SK-N-SH treated with all-trans-retinoic acid at 6 μM for 48 hours (cell line): ENCODE measurements around the gene ZMYND8.

Source experiments
- ATAC-seq: fragments of 200-7000 bp; cut with Tn5 transposase; 3 replicates; pipeline ENCODE4 v1.9.1; 2020; ENCODE audit warnings: mild to moderate bottlenecking, moderate library complexity
- ARNTL ChIP-seq: fragments of 450-650 bp; formaldehyde crosslinking; IDR thresholded peaks from 2 replicates; pipeline ENCODE4 v1.5.0; 2020; ENCODE audit warnings: low read depth, mild to moderate bottlenecking, moderate library complexity, borderline replicate concordance
- BACH2 ChIP-seq: fragments of 250-450 bp; sonication (Bioruptor Pico); IDR thresholded peaks from 2 replicates; pipeline ENCODE4 v1.9.0; 2021; ENCODE audit warnings: mild to moderate bottlenecking, borderline replicate concordance
- CREB5 ChIP-seq: fragments of 250-450 bp; sonication (Bioruptor Pico); IDR thresholded peaks from 2 replicates; pipeline ENCODE4 v1.5.1; 2020; ENCODE audit warnings: low read depth, mild to moderate bottlenecking, moderate library complexity
- CSDC2 ChIP-seq: fragments of 250-450 bp; sonication (Bioruptor Pico); IDR thresholded peaks from 2 replicates; pipeline ENCODE4 v1.5.0; 2020; ENCODE audit warnings: mild to moderate bottlenecking, moderate library complexity
- CSRNP3 ChIP-seq: fragments of 250-450 bp; sonication (Bioruptor Pico); IDR thresholded peaks from 2 replicates; pipeline ENCODE4 v1.5.1; 2021; ENCODE audit warnings: mild to moderate bottlenecking, moderate library complexity
- GLIS3 ChIP-seq: fragments of 250-450 bp; sonication (Bioruptor Pico); IDR thresholded peaks from 2 replicates; pipeline ENCODE4 v1.5.0; 2020; ENCODE audit warnings: mild to moderate bottlenecking, moderate library complexity
- ISL1 ChIP-seq: fragments of 250-450 bp; sonication (Bioruptor Pico); IDR thresholded peaks from 2 replicates; pipeline ENCODE4 v2.1.2; 2022; ENCODE audit warnings: mild to moderate bottlenecking, moderate library complexity
- OSR1 ChIP-seq: fragments of 250-450 bp; sonication (Bioruptor Pico); IDR thresholded peaks from 2 replicates; pipeline ENCODE4 v1.8.0; 2022; ENCODE audit warnings: moderate library complexity, mild to moderate bottlenecking, inconsistent platforms
- PATZ1 ChIP-seq: fragments of 250-450 bp; sonication (Bioruptor Pico); IDR thresholded peaks from 2 replicates; pipeline ENCODE4 v1.8.0; 2020; ENCODE audit warnings: mild to moderate bottlenecking, moderate library complexity, borderline replicate concordance
- POU6F1 ChIP-seq: fragments of 250-450 bp; sonication (Bioruptor Pico); IDR thresholded peaks from 2 replicates; pipeline ENCODE4 v1.8.0; 2021; ENCODE audit warnings: low read depth, mild to moderate bottlenecking, moderate library complexity, borderline replicate concordance
- PPARA ChIP-seq: fragments of 250-450 bp; sonication (Bioruptor Pico); IDR thresholded peaks from 2 replicates; pipeline ENCODE4 v1.5.0; 2020; ENCODE audit warnings: mild to moderate bottlenecking, borderline replicate concordance
- RARB ChIP-seq: fragments of 250-450 bp; sonication (Bioruptor Pico); IDR thresholded peaks from 2 replicates; pipeline ENCODE4 v1.8.0; 2021; ENCODE audit warnings: mild to moderate bottlenecking, moderate library complexity
- SNAI2 ChIP-seq: fragments of 250-450 bp; sonication (Bioruptor Pico); IDR thresholded peaks from 2 replicates; pipeline ENCODE4 v1.5.0; 2020; ENCODE audit warnings: mild to moderate bottlenecking, moderate library complexity
- TCF4 ChIP-seq: fragments of 250-450 bp; sonication (Bioruptor Pico); IDR thresholded peaks from 2 replicates; pipeline ENCODE4 v1.8.0; 2021; ENCODE audit warnings: mild to moderate bottlenecking, moderate library complexity, borderline replicate concordance
- TSHZ2 ChIP-seq: fragments of 250-450 bp; sonication (Bioruptor Pico); IDR thresholded peaks from 2 replicates; pipeline ENCODE4 v1.5.0; 2020; ENCODE audit warnings: mild to moderate bottlenecking, moderate library complexity
- ZC3H10 ChIP-seq: fragments of 250-450 bp; sonication (Bioruptor Pico); IDR thresholded peaks from 2 replicates; pipeline ENCODE4 v1.5.1; 2021; ENCODE audit warnings: mild to moderate bottlenecking, moderate library complexity
- ZFP3 ChIP-seq: fragments of 250-450 bp; sonication (Bioruptor Pico); IDR thresholded peaks from 2 replicates; pipeline ENCODE4 v1.5.0; 2020; ENCODE audit warnings: mild to moderate bottlenecking, moderate library complexity
- ZFP30 ChIP-seq: fragments of 450-650 bp; formaldehyde crosslinking; IDR thresholded peaks from 2 replicates; pipeline ENCODE4 v1.5.0; 2022; ENCODE audit warnings: mild to moderate bottlenecking, moderate library complexity
- ZNF565 ChIP-seq: fragments of 450-650 bp; formaldehyde crosslinking; conservative IDR thresholded peaks from 2 replicates; pipeline ENCODE4 v1.5.0; 2020; ENCODE audit warnings: low read depth, mild to moderate bottlenecking, moderate library complexity
- ZNF70 ChIP-seq: fragments of 450-650 bp; formaldehyde crosslinking; IDR thresholded peaks from 2 replicates; pipeline ENCODE4 v1.5.0; 2020; ENCODE audit warnings: mild to moderate bottlenecking, moderate library complexity
- ZNF8 ChIP-seq: fragments of 450-650 bp; formaldehyde crosslinking; IDR thresholded peaks from 2 replicates; pipeline ENCODE4 v1.5.0; 2020; ENCODE audit warnings: mild to moderate bottlenecking, moderate library complexity

Gene ZMYND8

GRCh38 chr20:47165376-47165865 lies 191.1 kb downstream of the ZMYND8 start:
- no peak for TF ChIP-seq ARNTL (CRISPR knock-in tag)
- TF ChIP-seq RARB (CRISPR knock-in tag): no peak
- no peak for TF ChIP-seq CSRNP3 (CRISPR knock-in tag)
- TF ChIP-seq ZNF565 (CRISPR knock-in tag): no peak
- no peak for TF ChIP-seq ZFP30 (CRISPR knock-in tag)
- TF ChIP-seq CREB5 (CRISPR knock-in tag): no peak
- TF ChIP-seq ISL1 (CRISPR knock-in tag): no peak
- no peak for TF ChIP-seq ZNF70 (CRISPR knock-in tag)
- TF ChIP-seq CSDC2 (CRISPR knock-in tag): no peak
- TF ChIP-seq BACH2 (CRISPR knock-in tag): no peak
- TF ChIP-seq PPARA (CRISPR knock-in tag): no peak
- TF ChIP-seq ZNF8 (CRISPR knock-in tag): no peak
- no peak for TF ChIP-seq GLIS3 (CRISPR knock-in tag)
- no peak for TF ChIP-seq TCF4
- TF ChIP-seq TSHZ2 (CRISPR knock-in tag): no peak
- TF ChIP-seq ZFP3 (CRISPR knock-in tag): no peak
- TF ChIP-seq SNAI2 (CRISPR knock-in tag): no peak
- TF ChIP-seq, all 23 proteins: peak for 0
- no peak for ATAC-seq

- no peak for ATAC-seq
- no peak for TF ChIP-seq ARNTL (CRISPR knock-in tag)
- TF ChIP-seq PATZ1: no peak
- no peak for TF ChIP-seq ISL1 (CRISPR knock-in tag)
- TF ChIP-seq ZNF70 (CRISPR knock-in tag): no peak
- TF ChIP-seq SNAI2 (CRISPR knock-in tag): no peak
- no peak for TF ChIP-seq ZC3H10 (CRISPR knock-in tag)
- TF ChIP-seq ZNF565 (CRISPR knock-in tag): no peak
- TF ChIP-seq BACH2 (CRISPR knock-in tag): no peak
- no peak for TF ChIP-seq TCF4
- TF ChIP-seq ZFP3 (CRISPR knock-in tag): no peak
- TF ChIP-seq ZFP30 (CRISPR knock-in tag): no peak
- no peak for TF ChIP-seq POU6F1 (CRISPR knock-in tag)
Observed at GRCh38 chr20:47164140-47164539, 192.4 kb downstream of the ZMYND8 start.

GRCh38 chr20:47161411-47161810 lies 195.1 kb downstream of the ZMYND8 start:
- no peak for ATAC-seq
- no peak for TF ChIP-seq OSR1 (CRISPR knock-in tag)
- TF ChIP-seq ARNTL (CRISPR knock-in tag): no peak
- no peak for TF ChIP-seq ZFP30 (CRISPR knock-in tag)
- no peak for TF ChIP-seq SNAI2 (CRISPR knock-in tag)
- no peak for TF ChIP-seq ZC3H10 (CRISPR knock-in tag)
- TF ChIP-seq CREB5 (CRISPR knock-in tag): no peak
- TF ChIP-seq ZFP3 (CRISPR knock-in tag): no peak
